ENCODE measurements around the gene TMEM100.

TMEM100 gene

GRCh38 chr17:55751720-55752250 is 29.1 kb upstream of the TMEM100 start:
- H3K27ac Mint-ChIP-seq = peak overlapping the region; percentile 72

GRCh38 chr17:55750750-55751657 is 28.3 kb upstream of the TMEM100 start, which contains the start of gene PCTP:
PCTP (plus strand) TSS chr17:55751051; CDS start chr17:55751104, 53 bp downstream.
- H3K4me1 Mint-ChIP-seq = peaks cover 16% of the 10 kb centered on the region
- CTCF ChIA-PET = interaction anchor here (1.2 to 2.2 kb wide), 3 partner anchors 9 to 310 kb away, joined by 3 to 10 read pairs (median 4); no protein-coding TSS in a partner anchor
- peaks cover 15% of the 10 kb centered on the region for H3K27me3 Mint-ChIP-seq
- no peaks in the 10 kb centered on the region for H3K36me3 Mint-ChIP-seq
- H3K9me3 Mint-ChIP-seq = no peaks in the 10 kb centered on the region
- H3K4me3 Mint-ChIP-seq = peak within 1 kb of the TSS; percentile 76
- DNase-seq = peak; percentile 93
- H3K27ac Mint-ChIP-seq = peak within 1 kb of the TSS; percentile 72

More at GRCh38 chr17:55751720-55752250, 29.1 kb upstream of the TMEM100 start:
- CTCF ChIA-PET = interaction anchor here (1.2 to 2.2 kb wide), 2 partner anchors 10 to 16 kb away, joined by 4 to 10 read pairs; no protein-coding TSS in a partner anchor
- H3K9me3 Mint-ChIP-seq = no peaks in the 10 kb centered on the region
- H3K4me1 Mint-ChIP-seq = peaks cover 16% of the 10 kb centered on the region
- H3K4me3 Mint-ChIP-seq = peak overlapping the region; percentile 76
- DNase-seq = no peak
- H3K36me3 Mint-ChIP-seq = no peaks in the 10 kb centered on the region
- peaks cover 14% of the 10 kb centered on the region for H3K27me3 Mint-ChIP-seq

GRCh38 chr17:55749985-55750384 is 27.3 kb upstream of the TMEM100 start:
- H3K4me1 Mint-ChIP-seq = peaks cover 16% of the 10 kb centered on the region
- H3K9me3 Mint-ChIP-seq = no peaks in the 10 kb centered on the region
- no peaks in the 10 kb centered on the region for H3K36me3 Mint-ChIP-seq
- no peak for DNase-seq
- H3K27me3 Mint-ChIP-seq = peaks cover 15% of the 10 kb centered on the region
- H3K4me3 Mint-ChIP-seq = peak overlapping the region; percentile 76
- H3K27ac Mint-ChIP-seq = no peak overlapping the region
- CTCF ChIA-PET = interaction anchor here (1.2 to 2.2 kb wide), 2 partner anchors 14 to 309 kb away, joined by 3 to 10 read pairs; no protein-coding TSS in a partner anchor

GRCh38 chr17:55748841-55749240 is 26.2 kb upstream of the TMEM100 start:
- Mint-ChIP-seq H3K36me3 (no peaks in the 10 kb centered on the region), H3K27me3 (peaks cover 15% of the 10 kb centered on the region), H3K4me3 (no peak overlapping the region), H3K9me3 (no peaks in the 10 kb centered on the region), H3K4me1 (peaks cover 16% of the 10 kb centered on the region), H3K27ac (no peak overlapping the region)
- CTCF ChIA-PET = interaction anchor here (1.0 kb wide), 1 partner anchor 235 kb away, joined by 3 read pairs; no protein-coding TSS in a partner anchor
- no peak for DNase-seq

GRCh38 chr17:55747209-55747608 is 24.5 kb upstream of the TMEM100 start:
- H3K4me3 Mint-ChIP-seq = no peak overlapping the region
- peaks cover 13% of the 10 kb centered on the region for H3K4me1 Mint-ChIP-seq
- CTCF ChIA-PET = no interaction called here
- no peak for DNase-seq
- no peaks in the 10 kb centered on the region for H3K9me3 Mint-ChIP-seq
- no peaks in the 10 kb centered on the region for H3K36me3 Mint-ChIP-seq
- H3K27ac Mint-ChIP-seq = no peak overlapping the region
- peaks cover 18% of the 10 kb centered on the region for H3K27me3 Mint-ChIP-seq

- H3K4me1 Mint-ChIP-seq = peaks cover 9% of the 10 kb centered on the region
- H3K27ac Mint-ChIP-seq = no peak overlapping the region
- no peak overlapping the region for H3K4me3 Mint-ChIP-seq
- H3K36me3 Mint-ChIP-seq = no peaks in the 10 kb centered on the region
- H3K27me3 Mint-ChIP-seq = peaks cover 22% of the 10 kb centered on the region
- DNase-seq = no peak
- no peaks in the 10 kb centered on the region for H3K9me3 Mint-ChIP-seq
- CTCF ChIA-PET = no interaction called here
These were observed 23.8 kb upstream of the TMEM100 start for GRCh38 chr17:55746466-55746865.

- no peak overlapping the region for H3K27ac Mint-ChIP-seq
These were observed 22.6 kb upstream of the TMEM100 start for GRCh38 chr17:55745258-55745657.

GRCh38 chr17:55743103-55743679 is 20.5 kb upstream of the TMEM100 start:
- no peak overlapping the region for H3K27ac Mint-ChIP-seq
- no peak for DNase-seq
- H3K4me1 Mint-ChIP-seq = no peaks in the 10 kb centered on the region
- H3K9me3 Mint-ChIP-seq = no peaks in the 10 kb centered on the region
- H3K4me3 Mint-ChIP-seq = no peak overlapping the region
- CTCF ChIA-PET = no interaction called here
- H3K36me3 Mint-ChIP-seq = no peaks in the 10 kb centered on the region
- H3K27me3 Mint-ChIP-seq = peaks cover 12% of the 10 kb centered on the region

More at GRCh38 chr17:55745258-55745657, 22.6 kb upstream of the TMEM100 start:
- H3K4me3 Mint-ChIP-seq = no peak overlapping the region
- H3K9me3 Mint-ChIP-seq = no peaks in the 10 kb centered on the region
- CTCF ChIA-PET = no interaction called here
- no peaks in the 10 kb centered on the region for H3K36me3 Mint-ChIP-seq
- H3K4me1 Mint-ChIP-seq = peaks cover under 1% of the 10 kb centered on the region
- no peak for DNase-seq
- peaks cover 17% of the 10 kb centered on the region for H3K27me3 Mint-ChIP-seq

- Mint-ChIP-seq H3K4me3 (no peak overlapping the region), H3K9me3 (no peaks in the 10 kb centered on the region), H3K36me3 (no peaks in the 10 kb centered on the region), H3K27me3 (peaks cover 12% of the 10 kb centered on the region), H3K27ac (no peak overlapping the region), H3K4me1 (no peaks in the 10 kb centered on the region)
- CTCF ChIA-PET = interaction anchor here (0.9 to 1.5 kb wide), 3 partner anchors 9 to 29 kb away, joined by 3 to 4 read pairs (median 3); partner anchors contain the start of gene PCTP
- no peak for DNase-seq
These were observed 19.8 kb upstream of the TMEM100 start for GRCh38 chr17:55742272-55743102.

- H3K36me3 Mint-ChIP-seq = no peaks in the 10 kb centered on the region
- DNase-seq = no peak
- H3K27me3 Mint-ChIP-seq = peaks cover 7% of the 10 kb centered on the region
- no peak overlapping the region for H3K4me3 Mint-ChIP-seq
- no peaks in the 10 kb centered on the region for H3K4me1 Mint-ChIP-seq
- no peaks in the 10 kb centered on the region for H3K9me3 Mint-ChIP-seq
- no peak overlapping the region for H3K27ac Mint-ChIP-seq
- CTCF ChIA-PET = interaction anchor here (0.9 to 1.5 kb wide), 2 partner anchors 10 to 30 kb away, joined by 3 to 4 read pairs; partner anchors contain the start of gene PCTP
These were observed 18.7 kb upstream of the TMEM100 start for GRCh38 chr17:55741356-55741700.

- Mint-ChIP-seq H3K36me3 (no peaks in the 10 kb centered on the region), H3K27me3 (peaks cover 7% of the 10 kb centered on the region), H3K9me3 (no peaks in the 10 kb centered on the region), H3K27ac (no peak overlapping the region), H3K4me1 (no peaks in the 10 kb centered on the region), H3K4me3 (no peak overlapping the region)
- DNase-seq = no peak
- CTCF ChIA-PET = interaction anchor here (0.6 to 1.3 kb wide), 3 partner anchors 30 to 474 kb away, joined by 3 to 4 read pairs (median 4); no protein-coding TSS in a partner anchor
These were observed 18.1 kb upstream of the TMEM100 start for GRCh38 chr17:55740511-55741355.

GRCh38 chr17:55737976-55738501 is 15.4 kb upstream of the TMEM100 start:
- CTCF ChIA-PET = interaction anchor here (0.7 kb wide), 1 partner anchor 12 kb away, joined by 3 read pairs; no protein-coding TSS in a partner anchor
- H3K36me3 Mint-ChIP-seq = no peaks in the 10 kb centered on the region
- H3K4me3 Mint-ChIP-seq = no peak overlapping the region
- peaks cover 7% of the 10 kb centered on the region for H3K27me3 Mint-ChIP-seq
- no peak overlapping the region for H3K27ac Mint-ChIP-seq
- peaks cover 6% of the 10 kb centered on the region for H3K4me1 Mint-ChIP-seq
- H3K9me3 Mint-ChIP-seq = no peaks in the 10 kb centered on the region
- DNase-seq = no peak

Data from activated naive CD4-positive, alpha-beta T cell treated with anti-CD3 and anti-CD28 coated beads, Interleukin-2, amount 10 ng/mL, durations not matched to agents 7 days and 5 days (primary cell).